ENCODE data around the gene NRXN3. TPM values are rescaled to one million over a fixed set of nuclear protein-coding genes. Genes with fewer than 3 reads are reported as not detected.

NRXN3 gene
- total and polyA plus RNA-seq, 7 donors, result 0.06 to 0.74 (median 0.15) TPM

DNA sequence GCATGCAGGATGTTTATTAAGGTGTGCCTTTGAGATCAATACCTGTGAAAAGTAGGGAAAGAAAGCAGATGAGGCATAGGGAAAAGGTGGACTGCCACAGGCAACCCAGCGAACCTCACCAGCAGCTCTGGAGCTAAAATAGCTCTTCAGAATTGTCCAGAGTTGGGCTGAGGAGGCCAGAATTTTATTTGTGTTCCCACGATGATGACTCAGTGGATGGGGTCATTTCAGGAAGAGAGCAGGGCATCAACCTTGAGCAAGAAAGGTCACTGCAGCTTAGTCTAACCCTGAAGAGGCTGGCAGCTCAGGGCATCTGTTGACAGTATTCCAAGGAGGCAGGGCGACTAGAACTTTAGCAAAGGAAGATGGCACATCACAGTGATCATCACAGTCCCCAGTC lies 1345.0 kb downstream of the NRXN3 start:
- no peak for DNase-seq
- no peaks in the 10 kb centered on the region for H3K4me1 ChIP-seq
- H3K27ac ChIP-seq, result no peak overlapping the region
- no peak overlapping the region for H3K4me3 ChIP-seq
- no peaks in the 10 kb centered on the region for H3K27me3 ChIP-seq (ENCODE audit: insufficient read depth in 3 of 3, low read length in 2 of 3)
- TF ChIP-seq, protein P1, sequence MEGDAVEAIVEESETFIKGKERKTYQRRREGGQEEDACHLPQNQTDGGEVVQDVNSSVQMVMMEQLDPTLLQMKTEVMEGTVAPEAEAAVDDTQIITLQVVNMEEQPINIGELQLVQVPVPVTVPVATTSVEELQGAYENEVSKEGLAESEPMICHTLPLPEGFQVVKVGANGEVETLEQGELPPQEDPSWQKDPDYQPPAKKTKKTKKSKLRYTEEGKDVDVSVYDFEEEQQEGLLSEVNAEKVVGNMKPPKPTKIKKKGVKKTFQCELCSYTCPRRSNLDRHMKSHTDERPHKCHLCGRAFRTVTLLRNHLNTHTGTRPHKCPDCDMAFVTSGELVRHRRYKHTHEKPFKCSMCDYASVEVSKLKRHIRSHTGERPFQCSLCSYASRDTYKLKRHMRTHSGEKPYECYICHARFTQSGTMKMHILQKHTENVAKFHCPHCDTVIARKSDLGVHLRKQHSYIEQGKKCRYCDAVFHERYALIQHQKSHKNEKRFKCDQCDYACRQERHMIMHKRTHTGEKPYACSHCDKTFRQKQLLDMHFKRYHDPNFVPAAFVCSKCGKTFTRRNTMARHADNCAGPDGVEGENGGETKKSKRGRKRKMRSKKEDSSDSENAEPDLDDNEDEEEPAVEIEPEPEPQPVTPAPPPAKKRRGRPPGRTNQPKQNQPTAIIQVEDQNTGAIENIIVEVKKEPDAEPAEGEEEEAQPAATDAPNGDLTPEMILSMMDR (IDR thresholded peaks at IDR 0.05), result no peak
- H3K9me3 ChIP-seq, result no peaks in the 10 kb centered on the region
- intact Hi-C loops (cut with DNase I), result no loop called here
- no peak for ATAC-seq
- WGBS, 3 donors, result 64 to 72% (median 70%) methylated on average over 3 of the region's 3 CpGs
- no peaks in the 10 kb centered on the region for H3K36me3 ChIP-seq (ENCODE audit: insufficient read depth in 1 of 2, low read depth in 1 of 2)

DNA sequence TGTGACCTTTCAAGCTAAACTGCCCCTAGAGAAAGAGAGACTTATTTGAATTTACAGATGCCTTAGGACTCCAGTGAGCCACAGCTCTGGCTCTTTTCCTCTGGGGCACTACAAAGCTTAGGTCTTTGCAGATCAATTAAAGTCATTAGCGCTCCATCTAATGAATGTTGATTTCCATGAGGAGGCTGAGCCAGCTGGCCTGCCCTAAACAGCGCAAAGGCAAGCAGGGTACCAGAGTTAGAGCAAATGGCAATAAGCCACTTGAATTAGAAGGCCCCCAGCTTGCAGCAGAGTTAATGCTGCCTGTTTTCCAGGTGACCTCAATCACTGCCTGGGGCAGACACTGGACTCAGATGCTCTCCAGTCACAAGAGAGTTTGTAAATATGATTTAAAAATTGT lies 1345.8 kb downstream of the NRXN3 start:
- no peaks in the 10 kb centered on the region for H3K4me1 ChIP-seq
- no peak overlapping the region for H3K27ac ChIP-seq
- ATAC-seq (no peak), DNase-seq (no peak)
- no peaks in the 10 kb centered on the region for H3K27me3 ChIP-seq (ENCODE audit: insufficient read depth in 3 of 3, low read length in 2 of 3)
- no peaks in the 10 kb centered on the region for H3K9me3 ChIP-seq
- WGBS, 3 donors, result 73 to 86% (median 84%) methylated on average over 2 of the region's 2 CpGs
- intact Hi-C loops (cut with DNase I), result no loop called here
- TF ChIP-seq, protein P1 (IDR thresholded peaks at IDR 0.05), result no peak
- H3K4me3 ChIP-seq, result no peak overlapping the region
- no peaks in the 10 kb centered on the region for H3K36me3 ChIP-seq (ENCODE audit: insufficient read depth in 1 of 2, low read depth in 1 of 2)

DNA sequence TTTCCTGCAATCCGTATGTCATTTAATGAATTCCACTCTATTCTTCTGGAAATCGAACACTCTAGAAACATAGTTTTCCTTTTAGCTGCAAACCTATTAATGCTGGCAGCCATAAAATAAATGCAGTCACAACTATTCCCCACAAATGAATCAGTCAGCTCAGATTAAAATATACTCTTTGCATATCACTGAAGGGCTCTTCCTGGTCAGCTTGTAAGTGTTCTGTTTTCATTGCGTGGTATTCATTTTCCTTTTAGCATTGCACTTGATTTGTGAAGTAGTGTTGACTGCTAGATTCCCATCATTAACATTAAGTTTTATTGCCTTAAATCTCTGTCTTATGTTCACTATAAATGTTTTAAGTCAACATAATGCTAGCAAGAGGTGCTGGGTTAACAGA lies 1355.2 kb downstream of the NRXN3 start:
- H3K27me3 ChIP-seq (ENCODE audit: insufficient read depth in 3 of 3, low read length in 2 of 3), result no peaks in the 10 kb centered on the region
- H3K27ac ChIP-seq, result no peak overlapping the region
- no peak overlapping the region for H3K4me3 ChIP-seq
- intact Hi-C loops (cut with DNase I), result no loop called here
- H3K4me1 ChIP-seq, result no peaks in the 10 kb centered on the region
- no peaks in the 10 kb centered on the region for H3K9me3 ChIP-seq
- no peaks in the 10 kb centered on the region for H3K36me3 ChIP-seq (ENCODE audit: insufficient read depth in 1 of 2, low read depth in 1 of 2)
- TF ChIP-seq, protein P1 (IDR thresholded peaks at IDR 0.05), result no peak
- no peak for DNase-seq
- ATAC-seq, result no peak
- 86 to 90% (median 87%) methylated on average over 3 of the region's 3 CpGs for WGBS, 3 donors

DNA sequence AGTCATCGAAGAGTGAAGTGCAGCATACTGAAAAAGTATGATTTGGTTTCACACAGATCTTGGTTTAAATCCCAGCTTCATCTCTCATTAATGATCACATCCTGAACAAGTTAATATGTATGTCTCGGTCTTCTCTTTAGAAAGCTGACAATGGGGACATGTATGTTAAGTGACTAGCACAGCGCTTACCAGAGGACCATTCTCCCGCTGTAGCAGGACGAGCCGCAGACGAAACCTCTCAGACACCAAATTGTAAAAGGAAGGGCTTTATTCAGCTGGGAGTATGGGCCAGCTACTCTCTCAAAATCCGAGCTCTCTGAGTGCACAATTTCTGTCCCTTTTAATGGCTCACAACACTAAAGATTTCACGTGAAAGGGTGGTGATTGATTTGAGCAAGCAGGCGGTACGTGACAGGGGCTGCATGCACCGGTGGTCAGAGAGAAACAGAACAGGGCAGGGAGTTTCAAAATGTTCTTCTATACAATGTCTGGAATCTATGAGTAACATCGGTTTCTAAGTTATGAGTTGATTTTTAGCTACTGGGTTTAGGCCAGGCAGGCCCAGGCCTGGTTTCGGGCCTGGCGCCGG lies 1358.7 kb downstream of the NRXN3 start:
- DNase-seq (no peak), ATAC-seq (no peak)
- Histone ChIP-seq H3K9me3 (no peaks in the 10 kb centered on the region), H3K4me1 (no peaks in the 10 kb centered on the region), H3K4me3 (no peak overlapping the region), H3K27ac (no peak overlapping the region), H3K27me3 (ENCODE audit: insufficient read depth in 3 of 3, low read length in 2 of 3) (no peaks in the 10 kb centered on the region), H3K36me3 (ENCODE audit: insufficient read depth in 1 of 2, low read depth in 1 of 2) (no peaks in the 10 kb centered on the region)
- intact Hi-C loops (cut with DNase I), result no loop called here
- TF ChIP-seq, protein P1 (IDR thresholded peaks at IDR 0.05), result no peak
- 79 to 83% (median 79%) methylated on average over 15 to 16 of the region's 16 CpGs for WGBS, 3 donors

DNA sequence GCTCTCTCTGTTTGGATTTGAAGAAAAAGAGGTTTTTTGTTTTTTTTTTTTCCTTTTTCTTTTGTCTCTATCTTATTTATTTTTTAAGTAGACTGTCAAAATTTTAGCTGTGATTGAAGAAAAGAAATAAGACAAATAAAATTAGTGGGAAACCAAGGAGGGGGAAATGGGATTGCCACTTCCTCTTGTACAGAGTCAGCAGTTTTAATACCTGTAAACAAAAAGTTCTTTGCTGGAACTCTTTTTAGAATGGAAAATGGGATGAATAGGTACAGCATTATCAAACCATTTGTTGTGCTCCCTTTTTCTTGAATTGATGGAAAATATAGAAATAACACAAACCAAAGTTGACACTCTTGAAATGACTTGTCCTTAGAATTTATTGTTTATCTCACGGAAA lies 1360.4 kb downstream of the NRXN3 start:
- no peaks in the 10 kb centered on the region for H3K4me1 ChIP-seq
- no peaks in the 10 kb centered on the region for H3K27me3 ChIP-seq (ENCODE audit: insufficient read depth in 3 of 3, low read length in 2 of 3)
- no peak overlapping the region for H3K27ac ChIP-seq
- intact Hi-C loops (cut with DNase I), result no loop called here
- TF ChIP-seq, protein P1 (IDR thresholded peaks at IDR 0.05), result no peak
- no peak overlapping the region for H3K4me3 ChIP-seq
- ATAC-seq, result no peak
- no peak for DNase-seq
- H3K9me3 ChIP-seq, result no peaks in the 10 kb centered on the region
- H3K36me3 ChIP-seq (ENCODE audit: insufficient read depth in 1 of 2, low read depth in 1 of 2), result no peaks in the 10 kb centered on the region
- WGBS, 3 donors, result 94 to 100% (median 95%) methylated on average over 1 of the region's 1 CpG

All from psoas muscle (tissue), 8 donors.